Body of pancreas (tissue), 4 donors: Measurements from ENCODE around the gene GOLPH3.

ENCODE experiments used
- POLR2A ChIP-seq, 3 donors: fragments of 450-650 bp; IDR thresholded peaks; one replicate each; pipeline ENCODE4 v1.6.1; 2016; ENCODE audit warnings: antibody characterized with exemption in 3 of 3, mild to moderate bottlenecking in 2 of 3
- TF ChIP-seq, protein P1 (sequence below), 7 experiments: fragments of 450-650 bp in 4 of 7; fragments of 200-600 bp in 3 of 7; sonication (generic) in 3 of 7; IDR thresholded peaks; one replicate each; pipeline ENCODE4 v1.5.1; 2016 to 2019; ENCODE audit warnings: antibody characterized with exemption in 7 of 7

DNA sequence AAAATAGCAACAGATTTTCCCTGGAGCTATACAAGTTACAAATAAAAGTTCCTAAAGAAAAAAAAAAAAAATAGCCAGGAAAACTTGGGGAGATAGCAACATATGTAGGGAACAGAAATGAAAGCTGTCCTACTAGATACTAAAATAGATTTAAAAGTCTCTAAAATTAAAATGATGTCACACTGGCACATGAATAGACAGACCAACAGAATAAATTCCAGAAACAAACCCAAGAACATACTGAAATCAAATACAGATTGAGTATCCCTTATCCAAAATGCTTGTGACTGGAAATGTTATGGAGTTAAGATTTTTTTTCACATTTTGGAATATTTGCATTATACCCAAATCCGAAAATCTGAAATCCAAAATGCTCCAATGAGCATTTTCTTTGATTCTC is 23.8 kb downstream of the GOLPH3 start:
- TF ChIP-seq, protein P1, sequence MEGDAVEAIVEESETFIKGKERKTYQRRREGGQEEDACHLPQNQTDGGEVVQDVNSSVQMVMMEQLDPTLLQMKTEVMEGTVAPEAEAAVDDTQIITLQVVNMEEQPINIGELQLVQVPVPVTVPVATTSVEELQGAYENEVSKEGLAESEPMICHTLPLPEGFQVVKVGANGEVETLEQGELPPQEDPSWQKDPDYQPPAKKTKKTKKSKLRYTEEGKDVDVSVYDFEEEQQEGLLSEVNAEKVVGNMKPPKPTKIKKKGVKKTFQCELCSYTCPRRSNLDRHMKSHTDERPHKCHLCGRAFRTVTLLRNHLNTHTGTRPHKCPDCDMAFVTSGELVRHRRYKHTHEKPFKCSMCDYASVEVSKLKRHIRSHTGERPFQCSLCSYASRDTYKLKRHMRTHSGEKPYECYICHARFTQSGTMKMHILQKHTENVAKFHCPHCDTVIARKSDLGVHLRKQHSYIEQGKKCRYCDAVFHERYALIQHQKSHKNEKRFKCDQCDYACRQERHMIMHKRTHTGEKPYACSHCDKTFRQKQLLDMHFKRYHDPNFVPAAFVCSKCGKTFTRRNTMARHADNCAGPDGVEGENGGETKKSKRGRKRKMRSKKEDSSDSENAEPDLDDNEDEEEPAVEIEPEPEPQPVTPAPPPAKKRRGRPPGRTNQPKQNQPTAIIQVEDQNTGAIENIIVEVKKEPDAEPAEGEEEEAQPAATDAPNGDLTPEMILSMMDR (IDR thresholded peaks at IDR 0.05): no peak
- TF ChIP-seq POLR2A (IDR thresholded peaks at IDR 0.05): no peak
